ENCODE results near the gene GIPC3.
"Not testable (repeated sequence)": the region's sequence is repeated elsewhere in the genome, so short reads cannot be mapped to it uniquely, and the experiment has no call there.

The GIPC3 gene

GRCh38 chr19:3550947-3551791 lies 34.1 kb upstream of the GIPC3 start:
- no peak for DNase-seq (ENCODE audit: low read depth in 3 of 3, low spot score in 1 of 3)

GRCh38 chr19:3551792-3552095 lies 33.5 kb upstream of the GIPC3 start:
- no peak for DNase-seq (ENCODE audit: low read depth in 3 of 3, low spot score in 1 of 3)

GRCh38 chr19:3554254-3555083 lies 30.8 kb upstream of the GIPC3 start:
- DNase-seq (ENCODE audit: low read depth in 3 of 3, low spot score in 1 of 3): no peak

- DNase-seq (ENCODE audit: low read depth in 3 of 3, low spot score in 1 of 3): no peak
Measured at GRCh38 chr19:3555653-3556422, 29.4 kb upstream of the GIPC3 start.

GRCh38 chr19:3556423-3556977 lies 28.8 kb upstream of the GIPC3 start:
- DNase-seq (ENCODE audit: low read depth in 3 of 3, low spot score in 1 of 3): no peak

GRCh38 chr19:3556978-3557460 lies 28.3 kb upstream of the GIPC3 start:
- peak; percentile 32 to 63 (median 35) for DNase-seq (ENCODE audit: low read depth in 3 of 3, low spot score in 1 of 3)

GRCh38 chr19:3557461-3558248 lies 27.6 kb upstream of the GIPC3 start, which contains the start of gene MFSD12:
Gene MFSD12, minus strand, starts transcription at chr19:3557586. Its CDS starts 183 bp downstream, at chr19:3557403.
- DNase-seq (ENCODE audit: low read depth in 3 of 3, low spot score in 1 of 3): peak; percentile 83 to 94 (median 85)

- no peak for DNase-seq (ENCODE audit: low read depth in 3 of 3, low spot score in 1 of 3)
Measured at GRCh38 chr19:3563709-3564524, 21.4 kb upstream of the GIPC3 start.

- no peak for DNase-seq (ENCODE audit: low read depth in 3 of 3, low spot score in 1 of 3)
Measured at GRCh38 chr19:3565139-3565538, 20.1 kb upstream of the GIPC3 start.

- DNase-seq (ENCODE audit: low read depth in 3 of 3, low spot score in 1 of 3): not testable (repeated sequence)
Measured at GRCh38 chr19:3570042-3570441, 15.2 kb upstream of the GIPC3 start.

- DNase-seq (ENCODE audit: low read depth in 3 of 3, low spot score in 1 of 3): no peak
Measured at GRCh38 chr19:3570606-3571011, 14.7 kb upstream of the GIPC3 start.

GRCh38 chr19:3572132-3572854 lies 13.0 kb upstream of the GIPC3 start:
- DNase-seq (ENCODE audit: low read depth in 3 of 3, low spot score in 1 of 3): peak; percentile 97 to 98 (median 98)

- no peak for DNase-seq (ENCODE audit: low read depth in 3 of 3, low spot score in 1 of 3)
Measured at GRCh38 chr19:3572855-3573161, 12.5 kb upstream of the GIPC3 start, which contains the start of gene HMG20B. Gene HMG20B, plus strand, starts transcription at chr19:3572944. Its CDS starts 366 bp downstream, at chr19:3573310.

- no peak for DNase-seq (ENCODE audit: low read depth in 3 of 3, low spot score in 1 of 3)
Measured at GRCh38 chr19:3573162-3573857, 12.0 kb upstream of the GIPC3 start.

GRCh38 chr19:3573858-3574637 lies 11.2 kb upstream of the GIPC3 start:
- DNase-seq (ENCODE audit: low read depth in 3 of 3, low spot score in 1 of 3): peak; percentile 37 to 69 (median 49)

GRCh38 chr19:3575260-3575741 lies 10.0 kb upstream of the GIPC3 start:
- no peak for DNase-seq (ENCODE audit: low read depth in 3 of 3, low spot score in 1 of 3)
